Motor neuron (in vitro differentiated cells): ENCODE results near the gene LCN2. TPM values are rescaled to one million over a fixed set of nuclear protein-coding genes. Genes with fewer than 3 reads are reported as not detected.
"Not testable (repeated sequence)": the region's sequence is repeated elsewhere in the genome, so short reads cannot be mapped to it uniquely, and the experiment has no call there.

Experiments
- ATAC-seq, 8 experiments: fragments of 200-7000 bp; cut with Tn5 transposase; replicated peaks in 6 of 8; 2 replicates each; pipeline ENCODE4 v1.8.0; 2021; ENCODE audit warnings: mild to moderate bottlenecking in 8 of 8, moderate library complexity in 8 of 8
- H3K27ac ChIP-seq, 2 donors: fragments of 250-450 bp; sonication (Bioruptor Pico); 2 replicates each; pipeline ENCODE4 v1.9.0; 2021; ENCODE audit warnings: antibody characterized with exemption in 2 of 2, mild to moderate bottlenecking in 2 of 2, moderate library complexity in 1 of 2
- H3K4me1 ChIP-seq, 2 donors: fragments of 250-450 bp; sonication (Bioruptor Pico); replicated peaks in 1 of 2; 2 replicates each; pipeline ENCODE4 v1.6.1; 2021; ENCODE audit warnings: antibody characterized with exemption in 2 of 2, mild to moderate bottlenecking in 2 of 2, moderate library complexity in 1 of 2
- H3K4me3 ChIP-seq, 5 donors: fragments of 250-450 bp; sonication (Bioruptor Pico); 2 replicates each; pipeline ENCODE4 v1.9.0; 2021; ENCODE audit warnings: antibody characterized with exemption in 5 of 5, mild to moderate bottlenecking in 5 of 5, moderate library complexity in 4 of 5
- WGBS, 10 experiments: fragments of 450-650 bp; shearing (Covaris generic); methylation state at CpG; one replicate each; pipeline ENCODE4 v1.0.0; 2022; 5-methylcytosine and 5-hydroxymethylcytosine counted together
- in situ Hi-C, 9 experiments: fragments of 400-800 bp; cut with MboI; loops; one replicate each; pipeline ENCODE4 v1.15.0; 2021; ENCODE audit warnings: low sequenced_read_pairs in 9 of 9, low pct_unique_long_range_greater_than_20kb in 2 of 9; ENCODE audit not compliant: unreplicated experiment in 9 of 9
- total RNA-seq, 8 experiments: library from RNA; unstranded; fragments of 300-600 nt; gene quantifications; 2 replicates each; pipeline versions ENCODE4 v1.2.3 to v1.2.4, GENCODE V29; 2022

LCN2 gene
- total RNA-seq, 8 experiments from 2014 or later = 0.76 to 3.3 (median 1.6) TPM; not detected in 3

GRCh38 chr9:128106940-128107467, 42.2 kb upstream of the LCN2 start:
- H3K4me1 ChIP-seq = peaks cover 14 to 19% of the 10 kb centered on the region in 2 donors
- no peak overlapping the region for H3K4me3 ChIP-seq
- no peak overlapping the region for H3K27ac ChIP-seq
- no CpG with 5 or more reads among the region's 23 CpGs for WGBS, 10 experiments
- peak in 3 of 8 experiments; percentile 2 to 7 (median 4) for ATAC-seq
- in situ Hi-C loops = no loop called here

- peak in 3 of 8 experiments; percentile 1 to 5 (median 1) for ATAC-seq
- Histone ChIP-seq H3K4me1 (peaks cover 14 to 19% of the 10 kb centered on the region in 2 donors), H3K4me3 (no peak overlapping the region), H3K27ac (no peak overlapping the region)
- 60 to 100% (median 90%) methylated on average over 1 to 3 of the region's 18 CpGs; no CpG with 5 or more reads in 7 of the 10 experiments for WGBS, 10 experiments
- in situ Hi-C loops = no loop called here
Observed at GRCh38 chr9:128107468-128108268, 41.6 kb upstream of the LCN2 start.

- ATAC-seq = peak in 2 of 8 experiments; percentile 11 to 19
- Histone ChIP-seq H3K27ac (peak overlapping the region; percentile 44 to 55), H3K4me3 (no peak overlapping the region), H3K4me1 (peaks cover 14 to 19% of the 10 kb centered on the region in 2 donors)
- in situ Hi-C loops = no loop called here
- WGBS, 10 experiments = 52 to 96% (median 84%) methylated on average over 2 to 9 of the region's 15 CpGs; no CpG with 5 or more reads in 2 of the 10 experiments
Observed at GRCh38 chr9:128108269-128109049, 40.8 kb upstream of the LCN2 start.

- ATAC-seq = peak in 6 of 8 experiments; percentile 2 to 66 (median 44)
- peaks cover 14 to 19% of the 10 kb centered on the region in 2 donors for H3K4me1 ChIP-seq
- H3K4me3 ChIP-seq = no peak overlapping the region
- H3K27ac ChIP-seq = peak overlapping the region; percentile 44 to 55
- WGBS, 10 experiments = 30 to 100% (median 70%) methylated on average over 1 to 6 of the region's 20 CpGs; no CpG with 5 or more reads in 4 of the 10 experiments
- in situ Hi-C loops = no loop called here
Observed at GRCh38 chr9:128109050-128109709, 40.1 kb upstream of the LCN2 start.

GRCh38 chr9:128111726-128112125, 37.5 kb upstream of the LCN2 start:
- 60 to 100% (median 83%) methylated on average over 1 to 5 of the region's 12 CpGs; no CpG with 5 or more reads in 4 of the 10 experiments for WGBS, 10 experiments
- H3K4me1 ChIP-seq = peaks cover 14 to 19% of the 10 kb centered on the region in 2 donors
- ATAC-seq, H3K4me3 ChIP-seq, H3K27ac ChIP-seq, in situ Hi-C loops: not testable (repeated sequence)

- in situ Hi-C loops = no loop called here
- no peak overlapping the region for H3K4me3 ChIP-seq
- no peak overlapping the region for H3K27ac ChIP-seq
- WGBS, 10 experiments = 40 to 100% (median 89%) methylated on average over 1 to 6 of the region's 12 CpGs; no CpG with 5 or more reads in 2 of the 10 experiments
- peaks cover 8 to 10% of the 10 kb centered on the region in 2 donors for H3K4me1 ChIP-seq
- ATAC-seq = no peak
Observed at GRCh38 chr9:128113526-128114325, 35.5 kb upstream of the LCN2 start.

GRCh38 chr9:128114326-128115186, 34.7 kb upstream of the LCN2 start:
- ATAC-seq = no peak
- no peak overlapping the region for H3K27ac ChIP-seq
- peaks cover under 1 to 2% of the 10 kb centered on the region in 2 donors for H3K4me1 ChIP-seq
- 67 to 100% (median 80%) methylated on average over 1 to 4 of the region's 29 CpGs; no CpG with 5 or more reads in 4 of the 10 experiments for WGBS, 10 experiments
- H3K4me3 ChIP-seq = no peak overlapping the region
- in situ Hi-C loops = no loop called here

- no peak for ATAC-seq
- WGBS, 10 experiments = 59 to 100% (median 95%) methylated on average over 1 to 13 of the region's 26 CpGs; no CpG with 5 or more reads in 4 of the 10 experiments
- no peak overlapping the region for H3K27ac ChIP-seq
- H3K4me1 ChIP-seq = no peaks in the 10 kb centered on the region
- in situ Hi-C loops = no loop called here
- H3K4me3 ChIP-seq = no peak overlapping the region
Observed at GRCh38 chr9:128115187-128116103, 33.8 kb upstream of the LCN2 start.

- Histone ChIP-seq H3K4me3 (no peak overlapping the region), H3K27ac (no peak overlapping the region), H3K4me1 (no peaks in the 10 kb centered on the region)
- 50 to 100% (median 90%) methylated on average over 2 to 10 of the region's 16 CpGs for WGBS, 10 experiments
- ATAC-seq = no peak
- in situ Hi-C loops = no loop called here
Observed at GRCh38 chr9:128116104-128117083, 32.9 kb upstream of the LCN2 start.
